Measurements from ENCODE around the gene FBXW11.
"Not testable (repeated sequence)": the region's sequence is repeated elsewhere in the genome, so short reads cannot be mapped to it uniquely, and the experiment has no call there.

The FBXW11 gene

GRCh38 chr5:172020110-172020786 lies 13.8 kb upstream of the FBXW11 start:
- DNase-seq (ENCODE audit: low spot score): not testable (repeated sequence)

- no peak for DNase-seq (ENCODE audit: low spot score)
Measured at GRCh38 chr5:172015346-172015745, 8.9 kb upstream of the FBXW11 start.

- no peak for DNase-seq (ENCODE audit: low spot score)
Measured at GRCh38 chr5:172010278-172010677, 3.8 kb upstream of the FBXW11 start.

GRCh38 chr5:172009536-172010270 lies 3.3 kb upstream of the FBXW11 start:
- DNase-seq (ENCODE audit: low spot score): no peak

- no peak for DNase-seq (ENCODE audit: low spot score)
Measured at GRCh38 chr5:172008689-172009141, 2.3 kb upstream of the FBXW11 start.

- no peak for DNase-seq (ENCODE audit: low spot score)
Measured at GRCh38 chr5:172008111-172008455, 1.6 kb upstream of the FBXW11 start.

GRCh38 chr5:172007175-172008110 lies 1.0 kb upstream of the FBXW11 start:
- no peak for DNase-seq (ENCODE audit: low spot score)

- no peak for DNase-seq (ENCODE audit: low spot score)
Measured at GRCh38 chr5:172005708-172006320, 624 bp downstream of the FBXW11 start.

GRCh38 chr5:172004824-172005237 lies 1.6 kb downstream of the FBXW11 start:
- DNase-seq (ENCODE audit: low spot score): no peak

GRCh38 chr5:172003746-172004145 lies 2.7 kb downstream of the FBXW11 start:
- no peak for DNase-seq (ENCODE audit: low spot score)

- DNase-seq (ENCODE audit: low spot score): no peak
Measured at GRCh38 chr5:172002840-172003512, 3.5 kb downstream of the FBXW11 start.

- no peak for DNase-seq (ENCODE audit: low spot score)
Measured at GRCh38 chr5:172002310-172002709, 4.1 kb downstream of the FBXW11 start.

GRCh38 chr5:171999877-172000276 lies 6.6 kb downstream of the FBXW11 start:
- no peak for DNase-seq (ENCODE audit: low spot score)

GRCh38 chr5:171999100-171999499 lies 7.3 kb downstream of the FBXW11 start:
- DNase-seq (ENCODE audit: low spot score): no peak

GRCh38 chr5:171997011-171997410 lies 9.4 kb downstream of the FBXW11 start:
- no peak for DNase-seq (ENCODE audit: low spot score)

GRCh38 chr5:171992813-171993212 lies 13.6 kb downstream of the FBXW11 start:
- DNase-seq (ENCODE audit: low spot score): no peak

GRCh38 chr5:171992305-171992704 lies 14.1 kb downstream of the FBXW11 start:
- DNase-seq (ENCODE audit: low spot score): no peak

GRCh38 chr5:171990713-171991015 lies 15.8 kb downstream of the FBXW11 start:
- no peak for DNase-seq (ENCODE audit: low spot score)

- DNase-seq (ENCODE audit: low spot score): no peak
Measured at GRCh38 chr5:171989946-171990712, 16.3 kb downstream of the FBXW11 start.

GRCh38 chr5:171989276-171989675 lies 17.2 kb downstream of the FBXW11 start:
- no peak for DNase-seq (ENCODE audit: low spot score)

GRCh38 chr5:171986772-171987171 lies 19.7 kb downstream of the FBXW11 start:
- no peak for DNase-seq (ENCODE audit: low spot score)
